Activated CD4-positive, alpha-beta T cell treated with anti-CD3 and anti-CD28 coated beads for 48 hours (primary cell): ENCODE results near the gene ARID2.

Experiments used
- DNase-seq: peaks from one replicate; pipeline ENCODE4 v3.0.0-alpha.2; 2020

Gene ARID2

GRCh38 chr12:45944771-45945170, 215.3 kb downstream of the ARID2 start:
- no peak for DNase-seq

GRCh38 chr12:45946435-45946834, 216.9 kb downstream of the ARID2 start:
- no peak for DNase-seq

- DNase-seq, result no peak
Observed at GRCh38 chr12:45948546-45948945, 219.0 kb downstream of the ARID2 start.
